ENCODE data around the gene SGCE. TPM values are rescaled to one million over a fixed set of nuclear protein-coding genes. Genes with fewer than 3 reads are reported as not detected.

The SGCE gene
- total and polyA plus RNA-seq, 2 experiments from 2014 or later = 46.1 to 54.8 TPM

- H3K4me1 Mint-ChIP-seq = peaks cover 25% of the 10 kb centered on the region
- no peaks in the 10 kb centered on the region for H3K36me3 Mint-ChIP-seq (ENCODE audit: low read depth)
- no peaks in the 10 kb centered on the region for H3K36me3 ChIP-seq (ENCODE audit: insufficient read depth)
- H3K4me3 Mint-ChIP-seq = no peak overlapping the region
- H3F3A ChIP-seq (replicated peaks; ENCODE audit: low read depth) = no peaks in the 10 kb centered on the region
- H3K9me2 ChIP-seq (ENCODE audit: insufficient read depth) = no peaks in the 10 kb centered on the region
- peaks cover 27% of the 10 kb centered on the region for H3K4me1 ChIP-seq (ENCODE audit: insufficient read depth)
- H3K27ac Mint-ChIP-seq = no peak overlapping the region
- ATAC-seq = no peak
- no peaks in the 10 kb centered on the region for H3K9me3 Mint-ChIP-seq
- H3K79me2 ChIP-seq (replicated peaks; ENCODE audit: insufficient read depth) = peaks cover 6% of the 10 kb centered on the region; the same call in 1 of the 2 replicates
- H3K4me3 ChIP-seq = no peak overlapping the region
- no peaks in the 10 kb centered on the region for H3K27me3 Mint-ChIP-seq (ENCODE audit: insufficient read depth, low read depth, poor library complexity)
- H3K27ac ChIP-seq (ENCODE audit: low read depth) = no peak overlapping the region
- no peak for DNase-seq (ENCODE audit: low spot score)
- H2AFZ ChIP-seq = no peak overlapping the region
- TF ChIP-seq REST (IDR thresholded peaks at IDR 0.05; ENCODE audit: unreplicated experiment) (no peak), ZNF114 (CRISPR knock-in tag; IDR thresholded peaks at IDR 0.05) (no peak), ETS1 (IDR thresholded peaks at IDR 0.05) (no peak), ZNF331 (CRISPR knock-in tag; IDR thresholded peaks at IDR 0.05; ENCODE audit: low read depth) (no peak), POLR2AphosphoS5 (IDR thresholded peaks at IDR 0.05; ENCODE audit: low read depth) (no peak)
- no peaks in the 10 kb centered on the region for H3K27me3 ChIP-seq (ENCODE audit: insufficient read depth)
- H3K4me2 ChIP-seq = no peak overlapping the region
- H4K20me1 ChIP-seq (replicated peaks; ENCODE audit: insufficient read depth) = no peaks in the 10 kb centered on the region
These were observed 16.5 kb downstream of the SGCE start for GRCh38 chr7:94639384-94639783.

GRCh38 chr7:94635687-94636086 lies 20.2 kb downstream of the SGCE start:
- no peak overlapping the region for H3K4me3 ChIP-seq
- Mint-ChIP-seq H3K27me3 (ENCODE audit: insufficient read depth, low read depth, poor library complexity) (no peaks in the 10 kb centered on the region), H3K4me3 (no peak overlapping the region), H3K27ac (no peak overlapping the region), H3K36me3 (ENCODE audit: low read depth) (no peaks in the 10 kb centered on the region), H3K9me3 (no peaks in the 10 kb centered on the region), H3K4me1 (peaks cover 26% of the 10 kb centered on the region; the same call in 2 of the 3 replicates)
- H3K27me3 ChIP-seq (ENCODE audit: insufficient read depth) = no peaks in the 10 kb centered on the region
- H3K36me3 ChIP-seq (ENCODE audit: insufficient read depth) = no peaks in the 10 kb centered on the region
- no peak for ATAC-seq
- no peaks in the 10 kb centered on the region for H3K79me2 ChIP-seq (replicated peaks; ENCODE audit: insufficient read depth)
- no peak overlapping the region for H3K4me2 ChIP-seq
- H3K4me1 ChIP-seq (ENCODE audit: insufficient read depth) = peaks cover 12% of the 10 kb centered on the region
- H3K9me2 ChIP-seq (ENCODE audit: insufficient read depth) = no peaks in the 10 kb centered on the region
- H4K20me1 ChIP-seq (replicated peaks; ENCODE audit: insufficient read depth) = no peaks in the 10 kb centered on the region; the same call in 1 of the 2 replicates
- DNase-seq (ENCODE audit: low spot score) = no peak
- no peaks in the 10 kb centered on the region for H3F3A ChIP-seq (replicated peaks; ENCODE audit: low read depth)
- no peak overlapping the region for H3K27ac ChIP-seq (ENCODE audit: low read depth)
- TF ChIP-seq ETS1 (IDR thresholded peaks at IDR 0.05) (no peak), EZH2phosphoT487 (IDR thresholded peaks at IDR 0.05; ENCODE audit: unreplicated experiment) (no peak), CREB1 (CRISPR knock-in tag; IDR thresholded peaks at IDR 0.05; ENCODE audit: low read depth) (no peak), EZH2 (IDR thresholded peaks at IDR 0.05; ENCODE audit: low read depth, unreplicated experiment) (no peak), JUNB (IDR thresholded peaks at IDR 0.05; ENCODE audit: unreplicated experiment) (no peak)
- H2AFZ ChIP-seq = no peak overlapping the region

Measured in GM23338 (cell line).